ENCODE results near the gene HIF1A.
"Not testable (repeated sequence)": the region's sequence is repeated elsewhere in the genome, so short reads cannot be mapped to it uniquely, and the experiment has no call there.

Gene HIF1A

GRCh38 chr14:61675291-61675690 lies 20.0 kb upstream of the HIF1A start:
- DNase-seq, result no peak

DNA sequence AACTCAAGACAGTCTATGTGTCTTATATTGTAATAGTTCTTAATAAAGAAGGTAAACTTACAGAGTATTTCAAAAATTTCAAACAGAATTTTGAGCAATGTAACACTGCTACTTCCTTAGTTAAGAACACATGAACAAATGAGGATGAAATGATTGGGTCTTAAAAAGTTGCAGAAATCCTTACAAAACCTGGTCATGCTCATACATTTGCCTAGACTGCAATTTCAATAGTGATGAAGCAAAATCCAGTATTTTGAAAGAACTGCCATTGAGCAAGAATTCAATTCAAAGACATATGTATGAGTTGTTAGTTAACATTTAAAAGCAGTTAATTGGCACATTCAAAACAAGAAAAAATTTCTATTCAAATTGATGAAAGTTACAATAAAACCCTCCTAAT lies 17.8 kb upstream of the HIF1A start:
- DNase-seq, result no peak

- no peak for DNase-seq
These were observed 16.3 kb upstream of the HIF1A start for GRCh38 chr14:61678975-61679374.

GRCh38 chr14:61681413-61681812 lies 13.9 kb upstream of the HIF1A start:
- DNase-seq, result no peak

DNA sequence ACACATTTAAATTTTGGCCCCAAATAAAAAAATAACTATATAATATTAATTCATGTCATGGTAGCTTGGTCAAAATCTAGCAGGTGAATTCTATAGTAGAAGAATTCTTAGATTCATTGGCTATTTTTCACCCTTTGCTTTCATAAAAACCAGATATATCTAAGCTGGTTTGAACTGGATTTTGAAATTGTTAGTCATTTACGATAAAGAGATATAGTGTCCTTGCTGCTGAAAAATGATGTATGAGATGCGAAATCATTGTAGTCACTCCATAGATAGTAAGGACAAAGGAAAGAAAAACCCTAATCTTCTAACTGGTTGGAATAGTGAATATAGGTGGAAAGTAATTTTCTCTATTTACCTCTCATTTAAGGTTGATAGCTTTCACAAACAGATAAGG lies 12.2 kb upstream of the HIF1A start:
- no peak for DNase-seq

GRCh38 chr14:61690039-61690438 lies 5.3 kb upstream of the HIF1A start:
- DNase-seq, result no peak

- no peak for DNase-seq
These were observed 4.3 kb upstream of the HIF1A start for GRCh38 chr14:61690982-61691381.

- DNase-seq, result no peak
These were observed 3.8 kb upstream of the HIF1A start for GRCh38 chr14:61691495-61691894.

DNA sequence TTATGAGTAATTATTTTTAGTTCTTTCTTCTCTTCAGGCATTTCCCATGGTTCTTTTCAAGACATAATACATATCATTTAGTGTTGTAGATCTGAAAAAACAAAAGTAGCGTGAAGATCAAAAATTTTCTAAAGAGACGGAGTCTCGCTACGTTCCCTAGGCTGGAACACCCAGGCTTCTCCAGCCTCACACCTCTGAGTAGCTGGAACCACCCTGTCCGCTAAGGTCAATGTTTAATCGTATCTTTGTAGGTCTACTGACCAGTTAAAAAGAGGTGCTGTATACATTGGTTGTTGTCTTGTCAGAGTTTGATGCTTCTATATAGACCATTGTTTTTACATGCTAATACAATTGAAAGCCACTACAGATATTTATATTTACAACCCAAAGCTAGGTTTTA lies 1.3 kb upstream of the HIF1A start:
- DNase-seq, result no peak

GRCh38 chr14:61695695-61696527 lies 598 bp downstream of the HIF1A start:
- DNase-seq, result peak; percentile 56

DNA sequence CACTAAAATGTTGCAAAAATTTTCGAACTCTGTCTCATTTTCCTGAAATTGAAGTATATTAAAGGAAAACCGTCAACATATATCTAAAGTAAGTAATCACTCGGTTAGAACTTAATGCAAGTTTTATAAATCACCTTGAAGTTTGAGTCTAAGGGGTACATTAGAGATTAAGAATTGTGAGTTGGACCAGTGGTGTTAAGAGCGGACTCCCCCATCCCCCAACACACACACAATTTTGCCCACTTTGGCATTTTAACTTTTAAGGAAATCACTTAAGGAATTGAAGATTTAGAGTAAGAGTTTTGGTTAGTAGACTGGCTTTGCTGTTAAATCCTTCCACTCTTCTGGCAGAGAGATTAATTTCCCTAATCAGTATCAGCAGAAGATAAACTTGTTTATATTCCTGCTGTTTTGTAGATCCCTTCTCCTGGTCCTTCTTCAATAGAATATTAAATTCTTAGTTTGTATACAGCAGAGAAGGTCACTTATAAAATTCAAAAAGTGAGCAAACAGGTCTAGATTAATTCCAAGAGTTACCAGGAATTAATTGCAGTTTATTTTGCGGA lies 1.5 kb downstream of the HIF1A start:
- no peak for DNase-seq

DNA sequence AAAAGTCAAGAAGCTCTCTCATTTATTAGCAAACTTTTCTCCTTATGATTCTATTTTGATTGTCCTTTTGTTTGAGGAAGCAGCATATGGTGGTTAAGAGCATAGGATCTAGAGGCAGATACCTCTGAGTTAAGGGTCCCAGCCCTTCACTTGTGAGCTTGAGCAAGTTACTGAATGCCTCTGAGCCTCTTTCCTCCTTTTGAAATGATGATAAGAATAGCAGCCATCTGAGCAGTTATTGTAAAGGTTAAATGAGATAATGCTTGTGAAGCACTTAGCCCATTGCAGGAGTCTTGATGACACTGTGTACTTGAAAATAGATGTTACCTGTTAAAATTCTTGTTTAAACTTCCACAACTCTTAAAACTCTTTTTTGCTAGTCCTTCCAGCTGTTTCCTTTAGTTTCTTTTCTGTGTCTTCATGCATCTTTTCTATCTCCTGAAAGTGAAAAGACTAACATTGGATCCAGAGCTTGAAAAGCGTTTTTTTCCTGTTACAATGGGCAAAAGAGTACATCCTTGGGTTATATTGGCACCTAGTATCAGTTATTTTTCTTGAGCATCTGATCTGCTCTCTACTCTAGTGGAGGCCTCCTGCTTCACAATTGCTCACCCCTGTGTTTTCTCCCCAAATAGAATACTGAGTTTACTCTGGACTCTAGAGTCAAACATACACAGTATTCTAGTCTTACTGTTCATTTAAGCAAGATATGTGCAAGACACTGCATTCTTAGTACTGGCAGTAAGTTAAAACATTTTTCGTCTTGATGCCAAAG lies 3.1 kb downstream of the HIF1A start:
- DNase-seq, result no peak

- no peak for DNase-seq
These were observed 3.7 kb downstream of the HIF1A start for GRCh38 chr14:61699027-61699426.

- no peak for DNase-seq
These were observed 5.0 kb downstream of the HIF1A start for GRCh38 chr14:61700104-61700886.

DNA sequence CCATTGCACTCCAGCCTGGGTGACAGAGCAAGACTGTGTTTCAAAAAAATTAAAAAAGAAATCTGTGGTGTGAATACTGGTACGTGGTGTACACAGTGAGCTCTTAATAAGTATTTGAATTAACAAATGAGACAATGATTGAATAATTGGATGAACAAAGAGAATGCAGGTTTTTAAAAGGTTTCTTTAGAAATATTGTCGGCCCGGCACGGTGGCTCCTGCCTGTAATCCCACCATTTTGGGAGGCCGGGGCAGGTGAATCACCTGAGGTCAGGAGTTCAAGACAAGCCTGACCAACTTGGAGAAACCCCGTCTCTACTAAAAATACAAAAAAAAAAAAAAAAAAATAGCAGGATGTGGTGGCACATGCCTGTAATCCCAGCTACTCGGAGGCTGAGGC lies 6.6 kb downstream of the HIF1A start:
- DNase-seq, result no peak

DNA sequence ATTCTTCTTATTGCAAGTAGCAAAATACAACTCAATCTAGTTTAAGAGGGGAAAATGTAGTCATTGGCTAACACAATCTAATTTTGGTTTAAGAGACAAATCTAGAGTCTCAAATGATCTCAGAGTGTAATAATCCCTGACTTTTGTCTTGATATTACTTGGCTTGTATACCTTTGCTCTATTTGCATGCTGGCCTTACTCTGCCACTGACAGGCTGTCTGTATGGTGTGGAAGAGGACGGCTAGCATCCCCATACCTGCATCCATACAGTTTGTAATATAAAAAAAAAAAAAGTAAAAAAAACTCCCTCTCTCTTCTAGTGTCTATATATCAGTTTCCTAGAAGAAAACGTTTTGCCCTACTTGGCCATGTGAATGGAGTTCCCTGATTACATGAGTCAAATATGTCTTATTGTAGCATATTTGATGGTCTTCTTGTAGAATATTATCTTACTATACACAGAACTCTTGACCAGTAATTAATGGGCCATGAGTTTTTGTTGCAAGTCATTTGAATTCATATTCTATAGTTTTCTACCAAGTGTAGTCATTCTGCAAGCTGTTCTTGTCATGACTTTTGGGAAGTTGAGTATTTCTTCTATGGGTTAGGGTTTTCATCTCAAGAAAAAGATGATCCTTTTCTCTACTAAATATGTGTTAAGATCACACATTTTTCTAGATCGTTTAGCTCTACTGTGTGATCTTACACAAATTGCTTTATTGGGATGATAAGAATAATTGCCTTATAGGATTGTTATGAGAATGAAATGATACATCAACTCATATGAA lies 8.2 kb downstream of the HIF1A start:
- no peak for DNase-seq

- no peak for DNase-seq
These were observed 9.2 kb downstream of the HIF1A start for GRCh38 chr14:61704554-61704953.

DNA sequence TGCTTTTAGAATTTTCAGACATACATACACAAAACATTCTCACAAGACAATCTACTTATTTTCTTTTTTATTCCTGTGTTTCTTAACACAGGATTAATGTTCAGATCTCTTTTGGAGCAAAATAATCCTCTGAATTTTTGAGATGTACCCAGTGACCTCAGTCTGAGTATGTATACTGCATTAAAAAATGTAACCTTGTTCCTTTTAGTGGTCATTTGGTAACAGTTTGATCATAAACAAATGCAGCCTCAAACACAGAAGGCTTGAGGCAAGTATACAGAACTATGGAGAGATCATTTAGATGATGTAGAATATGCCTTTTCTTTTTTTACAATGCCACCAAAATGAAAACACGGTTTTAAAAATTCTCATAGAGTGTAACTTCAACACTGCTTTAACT lies 9.7 kb downstream of the HIF1A start:
- DNase-seq, result no peak

- DNase-seq, result no peak
These were observed 10.9 kb downstream of the HIF1A start for GRCh38 chr14:61706096-61706690.

- not testable (repeated sequence) for DNase-seq
These were observed 12.5 kb downstream of the HIF1A start for GRCh38 chr14:61707774-61708173.

DNA sequence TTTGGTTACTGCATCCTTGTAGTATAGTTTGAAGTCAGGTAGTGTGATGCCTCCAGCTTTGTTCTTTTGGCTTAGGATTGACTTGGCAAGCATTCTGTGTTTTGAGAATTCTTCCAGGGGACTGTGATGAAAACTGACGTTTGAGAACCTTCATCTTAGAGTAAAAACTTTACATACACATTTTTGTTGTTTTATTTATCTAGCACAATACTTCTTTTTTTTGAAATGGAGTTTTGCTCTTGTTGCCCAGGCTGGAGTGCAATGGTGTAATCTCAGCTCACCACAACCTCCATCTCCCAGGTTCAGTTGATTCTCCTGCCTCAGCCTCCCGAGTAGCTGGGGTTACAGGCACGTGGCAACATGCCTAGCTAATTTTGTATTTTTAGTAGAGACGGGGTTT lies 13.4 kb downstream of the HIF1A start:
- DNase-seq, result not testable (repeated sequence)
